Panc1 (cell line): Measurements from ENCODE around the gene GARS1. TPM values are rescaled to one million over a fixed set of nuclear protein-coding genes. Genes with fewer than 3 reads are reported as not detected.
"Not testable (repeated sequence)": the region's sequence is repeated elsewhere in the genome, so short reads cannot be mapped to it uniquely, and the experiment has no call there.

ENCODE experiments used
- ATAC-seq: fragments of 200-7000 bp; cut with Tn5 transposase; 2 replicates; pipeline ENCODE4 v1.9.1; 2020; ENCODE audit warnings: mild to moderate bottlenecking, moderate library complexity
- BruUV-seq: library from RNA; stranded (reverse); fragments of 400-500 nt; replicated peaks from 2 replicates; lab custom pipeline; 2021; lab: Mats Ljungman, UMichigan
- CTCF ChIA-PET: fragments of 300-600 bp; sonication (Branson Sonifier 250); formaldehyde crosslinking; loops from one replicate; lab custom pipeline; 2022; ENCODE audit warnings: antibody characterized with exemption; lab: Charles Lee
- POLR2A ChIA-PET: fragments of 300-600 bp; sonication (Branson Sonifier 250); formaldehyde crosslinking; loops from one replicate; lab custom pipeline; 2022; ENCODE audit warnings: antibody characterized with exemption; lab: Charles Lee
- DNase-seq: peaks from one replicate; pipeline ENCODE4 v3.0.0-alpha.2; 2010; ENCODE audit warnings: low read depth, low spot score
- H3K27ac ChIP-seq: 2 replicates; pipeline ENCODE4 v1.5.1; 2011; ENCODE audit warnings: mild to moderate bottlenecking, low read length, inconsistent platforms
- H3K27me3 ChIP-seq: fragments of 200-500 bp; sonication (Bioruptor generic); 2 replicates; pipeline ENCODE4 v1.6.0; 2014; ENCODE audit warnings: low read length, inconsistent platforms; ENCODE audit not compliant: control insufficient read depth, insufficient read depth
- H3K36me3 ChIP-seq: fragments of 200-500 bp; sonication (Bioruptor generic); 2 replicates; pipeline ENCODE4 v1.5.1; 2014; ENCODE audit warnings: inconsistent platforms, mild to moderate bottlenecking, low read length, moderate library complexity; ENCODE audit not compliant: control insufficient read depth, insufficient read depth
- H3K4me1 ChIP-seq: 2 replicates; pipeline ENCODE4 v1.5.1; 2011; ENCODE audit warnings: inconsistent platforms, mild to moderate bottlenecking, low read length, moderate library complexity; ENCODE audit not compliant: control insufficient read depth, insufficient read depth
- H3K4me3 ChIP-seq, 2 experiments: 2 replicates each; pipeline ENCODE4 v1.5.1; 2011 to 2012; ENCODE audit warnings: low read depth in 2 of 2, low read length in 2 of 2, mild to moderate bottlenecking in 2 of 2, inconsistent platforms in 1 of 2, moderate library complexity in 1 of 2
- H3K9me3 ChIP-seq: fragments of 200-500 bp; sonication (Bioruptor generic); 2 replicates; pipeline ENCODE4 v1.5.1; 2014; ENCODE audit warnings: low read depth, mild to moderate bottlenecking, inconsistent platforms, low read length, moderate library complexity; ENCODE audit not compliant: control insufficient read depth, insufficient read depth
- CTCF ChIP-seq: fragments of 450-650 bp; IDR thresholded peaks from 2 replicates; pipeline ENCODE4 v1.5.1; 2017; ENCODE audit warnings: mild to moderate bottlenecking
- POLR2AphosphoS5 ChIP-seq: IDR thresholded peaks from 2 replicates; pipeline ENCODE4 v1.6.1; 2012; ENCODE audit warnings: mild to moderate bottlenecking, low read depth, low read length, moderate library complexity
- REST ChIP-seq, 2 experiments: IDR thresholded peaks; 2 replicates each; pipeline ENCODE4 v1.6.1; 2011 to 2012; ENCODE audit warnings: low read depth in 2 of 2, control low read depth in 1 of 2, low read length in 1 of 2, mild to moderate bottlenecking in 1 of 2, moderate library complexity in 1 of 2; ENCODE audit not compliant: insufficient read depth in 1 of 2
- SIN3A ChIP-seq: IDR thresholded peaks from 2 replicates; pipeline ENCODE4 v1.6.1; 2012; ENCODE audit warnings: low read depth, mild to moderate bottlenecking, low read length, moderate library complexity, borderline replicate concordance; ENCODE audit not compliant: insufficient read depth
- TCF7L2 ChIP-seq: IDR thresholded peaks from 2 replicates; pipeline ENCODE4 v1.6.1; 2011; ENCODE audit warnings: mild to moderate bottlenecking, low read depth, low read length, inconsistent platforms
- in situ Hi-C: cut with HindIII; loops from 2 replicates; pipeline ENCODE4 v1.10.0; 2016; ENCODE audit warnings: low sequenced_read_pairs, low pct_unique_long_range_greater_than_20kb
- intact Hi-C: fragments of 100-400 bp; cut with micrococcal nuclease; formaldehyde crosslinking; loops from one replicate; pipeline ENCODE4 v1.10.0; 2022; ENCODE audit not compliant: unreplicated experiment
- total RNA-seq: library from RNA; stranded (reverse); gene quantifications from one replicate; pipeline ENCODE4 v1.2.1, GENCODE V29; 2021; ENCODE audit not compliant: unreplicated experiment

Gene GARS1
- total RNA-seq, 1 experiment from 2014 or later: 271 TPM

- no peak for ATAC-seq
- ChIA-PET CTCF (no interaction called here), POLR2A (no interaction called here)
- BruUV-seq: no TSS peak
- 0 out of 2 replicates have a peak, but pooled peaks cover 3% of the 10 kb centered on the region for H3K9me3 ChIP-seq
- no peaks in the 10 kb centered on the region for H3K27me3 ChIP-seq
- no peaks in the 10 kb centered on the region for H3K4me1 ChIP-seq
- DNase-seq: no peak
- intact Hi-C loops: no loop called here
- TF ChIP-seq SIN3A: no peak
- no peak for TF ChIP-seq TCF7L2
- TF ChIP-seq CTCF: no peak
- TF ChIP-seq POLR2AphosphoS5: no peak
- TF ChIP-seq REST (IDR thresholded peaks at IDR 0.05; ENCODE audit: insufficient read depth in 1 of 2, low read depth in 2 of 2, low read length in 1 of 2): no peak
- no peak overlapping the region for H3K4me3 ChIP-seq
- in situ Hi-C loops: no loop called here
- peaks cover 12% of the 10 kb centered on the region for H3K36me3 ChIP-seq
- no peak overlapping the region for H3K27ac ChIP-seq
Observed at GRCh38 chr7:30584965-30585364, 9.7 kb upstream of the GARS1 start.

- Histone ChIP-seq H3K27me3 (no peaks in the 10 kb centered on the region), H3K36me3 (peaks cover 12% of the 10 kb centered on the region), H3K27ac (no peak overlapping the region), H3K4me3 (no peak overlapping the region), H3K9me3 (0 out of 2 replicates have a peak, but pooled peaks cover 3% of the 10 kb centered on the region), H3K4me1 (no peaks in the 10 kb centered on the region)
- no peak for TF ChIP-seq CTCF
- TF ChIP-seq REST (IDR thresholded peaks at IDR 0.05; ENCODE audit: insufficient read depth in 1 of 2, low read depth in 2 of 2, low read length in 1 of 2): no peak
- no peak for TF ChIP-seq TCF7L2
- no peak for TF ChIP-seq SIN3A
- no peak for TF ChIP-seq POLR2AphosphoS5
- BruUV-seq: no TSS peak
- in situ Hi-C loops: no loop called here
- ChIA-PET CTCF (no interaction called here), POLR2A (interaction anchor here (0.5 kb wide), 1 partner anchor 579 kb away, joined by 5 read pairs; no protein-coding TSS in a partner anchor)
- intact Hi-C loops: no loop called here
- no peak for ATAC-seq
- DNase-seq: no peak
Observed at GRCh38 chr7:30585675-30586074, 9.0 kb upstream of the GARS1 start.

GRCh38 chr7:30587547-30587946 lies 7.1 kb upstream of the GARS1 start:
- CTCF ChIA-PET, BruUV-seq, H3K27ac ChIP-seq, H3K36me3 ChIP-seq, ATAC-seq, in situ Hi-C loops, H3K27me3 ChIP-seq, H3K9me3 ChIP-seq, H3K4me1 ChIP-seq, intact Hi-C loops, H3K4me3 ChIP-seq, POLR2A ChIA-PET, DNase-seq: not testable (repeated sequence)
